Endothelial cell of umbilical vein (primary cell): ENCODE measurements around the gene ITGB8.

Experiments
- CTCF ChIP-seq, 2 donors: IDR thresholded peaks; 1 replicate in 1 of 2; 2 replicates in 1 of 2; pipeline ENCODE4 v1.5.1; 2011; ENCODE audit warnings: low read length in 2 of 2, mild to moderate bottlenecking in 2 of 2, moderate library complexity in 2 of 2, control low read depth in 1 of 2, inconsistent platforms in 1 of 2, low read depth in 1 of 2; ENCODE audit not compliant: insufficient read depth in 1 of 2; ENCODE audit errors: extremely low read depth in 1 of 2
- EZH2 ChIP-seq: IDR thresholded peaks from 2 replicates; pipeline ENCODE4 v1.6.1; 2012; ENCODE audit warnings: borderline replicate concordance, low read depth, mild to moderate bottlenecking, moderate library complexity, low read length, inconsistent platforms; ENCODE audit not compliant: severe bottlenecking
- GATA2 ChIP-seq: IDR thresholded peaks from 2 replicates; pipeline ENCODE4 v1.7.0; 2011; ENCODE audit warnings: low read depth, mild to moderate bottlenecking, moderate library complexity, mixed read lengths, low read length; ENCODE audit not compliant: insufficient read length, insufficient read depth
- POLR2A ChIP-seq: IDR thresholded peaks from 2 replicates; pipeline ENCODE4 v1.6.1; 2012; ENCODE audit warnings: low read depth, mild to moderate bottlenecking, control low read depth, low read length
- POLR2AphosphoS5 ChIP-seq: IDR thresholded peaks from 2 replicates; pipeline ENCODE4 v1.6.1; 2012; ENCODE audit warnings: low read depth, mild to moderate bottlenecking, control low read depth, low read length, moderate library complexity; ENCODE audit not compliant: insufficient read depth

- no peak for TF ChIP-seq GATA2
- no peak for TF ChIP-seq POLR2AphosphoS5
- TF ChIP-seq CTCF (IDR thresholded peaks at IDR 0.05; ENCODE audit: extremely low read depth in 1 of 2, insufficient read depth in 1 of 2, low read depth in 1 of 2, low read length in 2 of 2) = no peak
- TF ChIP-seq EZH2 = no peak
- no peak for TF ChIP-seq POLR2A
Measured at GRCh38 chr7:20408467-20408826, 77.7 kb downstream of the ITGB8 start.
